Ovary (tissue), 3 donors: ENCODE data around the gene SKIDA1.

Source experiments
- CTCF ChIP-seq, 3 donors: fragments of 450-650 bp in 2 of 3; fragments of 200-600 bp in 1 of 3; IDR thresholded peaks; one replicate each; pipeline versions ENCODE4 v1.5.1 to v1.8.0; 2016 to 2022; ENCODE audit warnings: antibody characterized with exemption in 3 of 3, mild to moderate bottlenecking in 1 of 3
- EP300 ChIP-seq: sonication (generic); formaldehyde crosslinking; IDR thresholded peaks from one replicate; pipeline ENCODE4 v1.6.1; 2017; ENCODE audit warnings: antibody characterized with exemption
- POLR2A ChIP-seq: fragments of 450-650 bp; IDR thresholded peaks from one replicate; pipeline ENCODE4 v1.6.1; 2017; ENCODE audit warnings: antibody characterized with exemption, mild to moderate bottlenecking, moderate library complexity
- donor health status: DM: no; HTN: no; CAD: no.

GRCh38 chr10:21511946-21512572, 13.4 kb downstream of the SKIDA1 start:
- TF ChIP-seq EP300 (no peak), CTCF (IDR thresholded peaks at IDR 0.05) (no peak), POLR2A (no peak)
